IMR-90 (cell line): ENCODE data around the gene CD36. TPM values are rescaled to one million over a fixed set of nuclear protein-coding genes. Genes with fewer than 3 reads are reported as not detected.

ENCODE experiments used
- ATAC-seq: fragments of 200-7000 bp; cut with Tn5 transposase; 2 replicates; pipeline ENCODE4 v1.9.1; 2020; ENCODE audit warnings: low read depth, mild to moderate bottlenecking, moderate library complexity
- BruUV-seq: library from RNA; stranded (reverse); fragments of 400-500 nt; replicated peaks from 2 replicates; lab custom pipeline; 2021; lab: Mats Ljungman, UMichigan
- CTCF ChIA-PET: fragments of 300-600 bp; formaldehyde crosslinking; extraction: SDS; loops from one replicate; lab custom pipeline; 2021; ENCODE audit warnings: antibody characterized with exemption; lab: Yijun Ruan, JAX
- POLR2A ChIA-PET: fragments of 300-600 bp; sonication (Branson Sonifier 250); formaldehyde crosslinking; loops from one replicate; lab custom pipeline; 2022; ENCODE audit warnings: antibody characterized with exemption; ENCODE audit not compliant: unreplicated experiment; lab: Charles Lee
- DNase-seq: peaks from one replicate; pipeline ENCODE4 v3.0.0; 2013
- H2AFZ ChIP-seq: replicated peaks from 2 replicates; pipeline ENCODE3; 2013; ENCODE audit warnings: low read length, mild to moderate bottlenecking; ENCODE audit not compliant: poor library complexity
- H2AK5ac ChIP-seq: 2 replicates; pipeline ENCODE4 v1.6.1; 2013; ENCODE audit warnings: low read depth, low read length, inconsistent platforms
- H2AK9ac ChIP-seq: replicated peaks from 2 replicates; pipeline ENCODE3; 2013; ENCODE audit warnings: mild to moderate bottlenecking, low read depth, low read length, moderate library complexity; ENCODE audit not compliant: poor library complexity
- H2BK120ac ChIP-seq: 2 replicates; pipeline ENCODE4 v1.6.1; 2013; ENCODE audit warnings: low read depth, low read length, inconsistent platforms
- H2BK15ac ChIP-seq: 3 replicates; pipeline ENCODE4 v1.6.1; 2013; ENCODE audit warnings: low read depth, low read length, inconsistent platforms
- H2BK20ac ChIP-seq: 2 replicates; pipeline ENCODE4 v1.6.1; 2013; ENCODE audit warnings: low read depth, mild to moderate bottlenecking, inconsistent platforms, low read length, moderate library complexity
- H2BK5ac ChIP-seq: 2 replicates; pipeline ENCODE4 v1.6.1; 2013; ENCODE audit warnings: mild to moderate bottlenecking, low read depth, low read length, inconsistent platforms; ENCODE audit not compliant: poor library complexity, severe bottlenecking
- H3K14ac ChIP-seq: replicated peaks from 2 replicates; pipeline ENCODE4 v1.6.1; 2013; ENCODE audit warnings: low read depth, low read length, inconsistent platforms
- H3K18ac ChIP-seq: 2 replicates; pipeline ENCODE4 v1.6.1; 2013; ENCODE audit warnings: low read depth, low read length, control low read depth
- H3K23ac ChIP-seq: 2 replicates; pipeline ENCODE4 v1.6.1; 2013; ENCODE audit warnings: low read depth, low read length, inconsistent platforms
- H3K27ac ChIP-seq: 2 replicates; pipeline ENCODE4 v1.5.1; 2013; ENCODE audit warnings: mild to moderate bottlenecking, control low read depth, low read length; ENCODE audit not compliant: insufficient read depth
- H3K27me3 ChIP-seq: 2 replicates; pipeline ENCODE4 v1.6.1; 2013; ENCODE audit warnings: low read length; ENCODE audit not compliant: control insufficient read depth, insufficient read depth
- H3K36me3 ChIP-seq: 2 replicates; pipeline ENCODE4 v1.6.1; 2013; ENCODE audit warnings: low read length, mixed read lengths; ENCODE audit not compliant: control insufficient read depth, insufficient read depth
- H3K4ac ChIP-seq: 2 replicates; pipeline ENCODE4 v1.6.1; 2013; ENCODE audit warnings: low read depth, low read length, inconsistent platforms
- H3K4me1 ChIP-seq: 2 replicates; pipeline ENCODE4 v1.6.1; 2013; ENCODE audit warnings: low read length, mixed read lengths; ENCODE audit not compliant: control insufficient read depth, insufficient read depth
- H3K4me2 ChIP-seq: 2 replicates; pipeline ENCODE4 v1.6.1; 2013; ENCODE audit warnings: low read depth, mild to moderate bottlenecking, control low read depth, low read length, moderate library complexity
- H3K4me3 ChIP-seq: 2 replicates; pipeline ENCODE4 v1.5.1; 2013; ENCODE audit warnings: low read depth, mild to moderate bottlenecking, control low read depth, low read length, moderate library complexity; ENCODE audit not compliant: insufficient read depth
- H3K56ac ChIP-seq: 2 replicates; pipeline ENCODE4 v1.6.1; 2013; ENCODE audit warnings: low read length, inconsistent platforms; ENCODE audit not compliant: insufficient read depth; ENCODE audit errors: extremely low read depth
- H3K79me1 ChIP-seq, 2 experiments: 2 replicates each; pipeline ENCODE4 v1.6.1; 2013; ENCODE audit warnings: low read length in 2 of 2, inconsistent platforms in 1 of 2, low read depth in 1 of 2
- H3K9ac ChIP-seq: 2 replicates; pipeline ENCODE4 v1.6.1; 2013; ENCODE audit warnings: low read depth, low read length, control low read depth
- H3K9me1 ChIP-seq: 2 replicates; pipeline ENCODE4 v1.6.1; 2013; ENCODE audit warnings: low read length, inconsistent platforms; ENCODE audit not compliant: insufficient read depth
- H3K9me3 ChIP-seq: 2 replicates; pipeline ENCODE4 v1.6.1; 2013; ENCODE audit warnings: low read length; ENCODE audit not compliant: control insufficient read depth, insufficient read depth
- H4K20me1 ChIP-seq: 2 replicates; pipeline ENCODE4 v1.6.1; 2013; ENCODE audit warnings: low read length, inconsistent platforms; ENCODE audit not compliant: insufficient read depth
- H4K5ac ChIP-seq: 2 replicates; pipeline ENCODE4 v1.6.1; 2013; ENCODE audit warnings: mild to moderate bottlenecking, low read depth, low read length, control low read depth
- H4K8ac ChIP-seq, 2 experiments: 2 replicates each; pipeline ENCODE4 v1.6.1; 2013; ENCODE audit warnings: low read depth in 2 of 2, low read length in 2 of 2, control low read depth in 1 of 2, inconsistent platforms in 1 of 2
- H4K91ac ChIP-seq: 2 replicates; pipeline ENCODE4 v1.6.1; 2013; ENCODE audit warnings: low read depth, low read length, inconsistent platforms; ENCODE audit not compliant: insufficient read depth
- CHD1 ChIP-seq: IDR thresholded peaks from 2 replicates; pipeline ENCODE4 v1.6.1; 2012; ENCODE audit warnings: low read depth, low read length, improper control_type of control experiment
- FOS ChIP-seq: fragments of 150-350 bp; IDR thresholded peaks from 2 replicates; pipeline ENCODE4 v1.6.1; 2016; ENCODE audit warnings: low read depth, low read length
- MAZ ChIP-seq: IDR thresholded peaks from 2 replicates; pipeline ENCODE4 v1.6.1; 2012; ENCODE audit warnings: low read depth, mild to moderate bottlenecking, low read length, improper control_type of control experiment, moderate library complexity, borderline replicate concordance
- MXI1 ChIP-seq: IDR thresholded peaks from 2 replicates; pipeline ENCODE4 v1.6.1; 2012; ENCODE audit warnings: low read depth, mild to moderate bottlenecking, low read length, moderate library complexity, borderline replicate concordance
- NFE2L2 ChIP-seq: fragments of 150-350 bp; IDR thresholded peaks from 2 replicates; pipeline ENCODE4 v1.6.1; 2016; ENCODE audit warnings: low read depth, mild to moderate bottlenecking, low read length
- RCOR1 ChIP-seq: IDR thresholded peaks from 2 replicates; pipeline ENCODE4 v1.6.1; 2012; ENCODE audit warnings: mild to moderate bottlenecking, low read length, improper control_type of control experiment; ENCODE audit not compliant: insufficient replicate concordance
- WGBS, 2 experiments: methylation state at CpG; one replicate each; pipeline versions ENCODE4 v1.1.5 to v1.1.7; 2013; ENCODE audit warnings: missing lambda C conversion rate in 2 of 2; ENCODE audit not compliant: insufficient read length in 1 of 2; ENCODE audit errors: extremely low coverage in 2 of 2; 5-methylcytosine and 5-hydroxymethylcytosine counted together
- dilution Hi-C: fragments of 300-500 bp; cut with HindIII; formaldehyde crosslinking; loops from one replicate; pipeline ENCODE4 v1.14.3; 2018; ENCODE audit warnings: low sequenced_read_pairs; ENCODE audit not compliant: unreplicated experiment
- in situ Hi-C: fragments of 300-500 bp; cut with MboI; formaldehyde crosslinking; loops from 3 replicates; pipeline ENCODE4 v1.14.3; 2019; ENCODE audit warnings: low sequenced_read_pairs, inconsistent platforms, mixed read lengths
- intact Hi-C: fragments of 100-400 bp; cut with micrococcal nuclease; formaldehyde crosslinking; loops from 2 replicates; pipeline ENCODE4 v1.10.0; 2022
- polyA plus RNA-seq, 3 experiments: library from polyadenylated mRNA; depleted of rRNA; stranded (reverse); fragments of >200 nt; gene quantifications; 2 replicates each; pipeline ENCODE4 v1.2.3, GENCODE V29; 2012; ENCODE audit warnings: low replicate concordance in 1 of 3
- total RNA-seq: library from RNA; depleted of rRNA; stranded (reverse); fragments of >200 nt; gene quantifications from 2 replicates; pipeline ENCODE4 v1.2.3, GENCODE V29; 2012

CD36 gene
- total and polyA plus RNA-seq, 2 of the 4 experiments (the other 2 are of a cell fraction): 0.19 to 0.54 TPM

GRCh38 chr7:80603940-80604339 lies 34.5 kb upstream of the CD36 start:
- Histone ChIP-seq H3K18ac (no peak overlapping the region), H3K27ac (no peak overlapping the region), H3K79me1 (no peaks in the 10 kb centered on the region), H2BK120ac (no peak overlapping the region), H4K91ac (no peak overlapping the region), H3K4me1 (peaks cover 9% of the 10 kb centered on the region), H2AK9ac (no peak overlapping the region), H3K4me3 (no peak overlapping the region), H4K20me1 (no peaks in the 10 kb centered on the region), H3K9me3 (no peaks in the 10 kb centered on the region), H4K5ac (no peak overlapping the region), H2BK20ac (no peak overlapping the region), H3K14ac (no peak overlapping the region), H3K23ac (no peak overlapping the region), H3K56ac (no peak overlapping the region), H3K9ac (no peak overlapping the region), H3K9me1 (peaks cover 5% of the 10 kb centered on the region), H2BK15ac (no peak overlapping the region), H2BK5ac (no peak overlapping the region), H2AFZ (no peak overlapping the region), H3K27me3 (no peaks in the 10 kb centered on the region), H3K36me3 (no peaks in the 10 kb centered on the region), H4K8ac (no peak overlapping the region), H2AK5ac (no peak overlapping the region), H3K4ac (no peak overlapping the region), H3K4me2 (no peak overlapping the region)
- in situ Hi-C loops (no loop called here), dilution Hi-C loops (no loop called here), intact Hi-C loops (no loop called here)
- no peak for DNase-seq
- ChIA-PET POLR2A (no interaction called here), CTCF (no interaction called here)
- no peak for ATAC-seq
- no CpG with 5 or more reads among the region's 2 CpGs for WGBS, 2 experiments
- no TSS peak for BruUV-seq
- no peak for TF ChIP-seq MXI1
- no peak for TF ChIP-seq FOS
- TF ChIP-seq NFE2L2: no peak
- no peak for TF ChIP-seq MAZ
- no peak for TF ChIP-seq CHD1
- no peak for TF ChIP-seq RCOR1
